K562 (cell line): ENCODE data around the gene GRIP1. TPM values are rescaled to one million over a fixed set of nuclear protein-coding genes. Genes with fewer than 3 reads are reported as not detected.

Experiments used
- ATAC-seq: fragments of 200-7000 bp; cut with Tn5 transposase; 3 replicates; pipeline ENCODE4 v1.9.1; 2020; ENCODE audit warnings: moderate library complexity
- BruUV-seq: library from RNA; stranded (reverse); fragments of 400-500 nt; replicated peaks from 2 replicates; lab custom pipeline; 2021; lab: Mats Ljungman, UMichigan
- CTCF ChIA-PET: fragments of 300-600 bp; formaldehyde crosslinking; extraction: SDS; loops from one replicate; lab custom pipeline; 2021; ENCODE audit warnings: low intra/inter-chr PET ratio; lab: Yijun Ruan, JAX
- POLR2A ChIA-PET: fragments of 300-600, 350-650 bp; sonication (Branson Sonifier 250); formaldehyde crosslinking; extraction: SDS; loops from one replicate; lab custom pipeline; 2021; ENCODE audit warnings: antibody characterized with exemption, inconsistent platforms; lab: Yijun Ruan, JAX
- DNase-seq, 4 experiments: peaks; one replicate each; pipeline versions ENCODE4 v3.0.0 to v3.0.0-alpha.2; 2011 to 2018; ENCODE audit warnings: low spot score in 3 of 4, mixed read lengths in 3 of 4; ENCODE audit errors: extremely low read depth in 1 of 4
- FAIRE-seq: peaks from 2 replicates; lab custom pipeline; 2011; peaks lifted over from hg19 to GRCh38; lab: Jason Lieb, UNC
- H2AFZ ChIP-seq: 2 replicates; pipeline ENCODE4 v1.6.0; 2011; ENCODE audit warnings: low read depth, low read length, control low read depth, inconsistent platforms
- H3K27ac ChIP-seq: fragments of 200-600 bp; 3 replicates; pipeline ENCODE4 v1.8.0; 2011; ENCODE audit warnings: low read depth, mild to moderate bottlenecking, control low read depth, inconsistent platforms, low read length, moderate library complexity, mixed read lengths; ENCODE audit errors: extremely low read depth
- H3K27me3 ChIP-seq, 2 experiments: fragments of 300-600 bp in 1 of 2; 2 replicates in 1 of 2; 3 replicates in 1 of 2; pipeline versions ENCODE4 v1.6.0 to v1.8.0; 2011; ENCODE audit warnings: inconsistent platforms in 2 of 2, low read length in 2 of 2, mild to moderate bottlenecking in 1 of 2, mixed read lengths in 1 of 2, moderate library complexity in 1 of 2; ENCODE audit not compliant: control insufficient read depth in 2 of 2, insufficient read depth in 2 of 2
- H3K36me3 ChIP-seq: fragments of 300-600 bp; 3 replicates; pipeline ENCODE4 v1.8.0; 2011; ENCODE audit warnings: mild to moderate bottlenecking, low read length, inconsistent platforms; ENCODE audit not compliant: control insufficient read depth, insufficient read depth
- H3K4me1 ChIP-seq, 2 experiments: fragments of 200-600 bp in 1 of 2; replicated peaks in 1 of 2; 2 replicates in 1 of 2; 3 replicates in 1 of 2; pipeline versions ENCODE4 v1.5.1 to v1.8.0; 2011; ENCODE audit warnings: inconsistent platforms in 2 of 2, low read length in 2 of 2, mild to moderate bottlenecking in 1 of 2, mixed read lengths in 1 of 2, moderate library complexity in 1 of 2; ENCODE audit not compliant: control insufficient read depth in 2 of 2, insufficient read depth in 2 of 2
- H3K4me2 ChIP-seq: 2 replicates; pipeline ENCODE4 v1.6.1; 2011; ENCODE audit warnings: low read length, control low read depth, inconsistent platforms, mixed read lengths; ENCODE audit not compliant: insufficient read depth
- H3K4me3 ChIP-seq: fragments of 200-600 bp; sonication (generic), shearing (Covaris generic); 2 replicates; pipeline ENCODE4 v1.5.1; 2016; ENCODE audit warnings: control low read depth, inconsistent platforms
- H3K79me2 ChIP-seq: fragments of 200-600 bp; 3 replicates; pipeline ENCODE4 v1.8.0; 2011; ENCODE audit warnings: low read length, inconsistent platforms; ENCODE audit not compliant: control insufficient read depth, insufficient read depth
- H3K9ac ChIP-seq, 2 experiments: 2 replicates each; pipeline versions ENCODE4 v1.6.0 to v1.6.1; 2011; ENCODE audit warnings: low read depth in 2 of 2, low read length in 2 of 2, control low read depth in 1 of 2, inconsistent platforms in 1 of 2, mild to moderate bottlenecking in 1 of 2, mixed read lengths in 1 of 2; ENCODE audit not compliant: insufficient read depth in 1 of 2
- H3K9me1 ChIP-seq: one replicate; pipeline ENCODE4 v1.6.0; 2011; ENCODE audit warnings: inconsistent platforms, mild to moderate bottlenecking, low read length, moderate library complexity; ENCODE audit not compliant: control insufficient read depth, insufficient read depth
- H3K9me3 ChIP-seq: replicated peaks from 2 replicates; pipeline ENCODE4 v1.5.1; 2011; ENCODE audit warnings: low read depth, low read length, inconsistent platforms; ENCODE audit not compliant: control insufficient read depth, insufficient read depth
- H4K20me1 ChIP-seq: replicated peaks from 2 replicates; pipeline ENCODE4 v1.6.1; 2011; ENCODE audit warnings: low read length, inconsistent platforms, mixed read lengths; ENCODE audit not compliant: control insufficient read depth, insufficient read depth
- ATF1 ChIP-seq, 2 experiments: fragments of 450-650 bp in 1 of 2; IDR thresholded peaks; 2 replicates each; pipeline ENCODE4 v1.6.1; 2016; ENCODE audit warnings: missing compliant biosample characterization in 1 of 2, missing genetic modification characterization in 1 of 2
- HDGF ChIP-seq: fragments of 450-650 bp; IDR thresholded peaks from 2 replicates; pipeline ENCODE4 v1.6.1; 2016
- PBX2 ChIP-seq, 2 experiments: IDR thresholded peaks in 1 of 2; conservative IDR thresholded peaks in 1 of 2; 2 replicates each; pipeline ENCODE4 v1.6.1; 2016; ENCODE audit warnings: low read depth in 2 of 2, mild to moderate bottlenecking in 1 of 2, missing compliant biosample characterization in 1 of 2, missing genetic modification characterization in 1 of 2, moderate library complexity in 1 of 2
- TAF9B ChIP-seq: fragments of 450-650 bp; IDR thresholded peaks from 2 replicates; pipeline ENCODE4 v1.6.1; 2018; ENCODE audit warnings: mild to moderate bottlenecking; ENCODE audit not compliant: partially characterized antibody
- WGBS: fragments of 100-300 bp; shearing (Covaris generic); methylation state at CpG from one replicate; pipeline ENCODE4 v1.1.6; 2016; ENCODE audit warnings: low coverage, mixed read lengths; ENCODE audit not compliant: insufficient coverage; ENCODE audit errors: missing lambda C conversion rate; 5-methylcytosine and 5-hydroxymethylcytosine counted together
- in situ Hi-C: fragments of 300-500 bp; cut with MboI; formaldehyde crosslinking; loops from 4 replicates; pipeline ENCODE4 v1.15.0; 2018; ENCODE audit warnings: inconsistent platforms, mixed read lengths
- intact Hi-C: fragments of 100-400 bp; cut with micrococcal nuclease; formaldehyde crosslinking; loops from 2 replicates; pipeline ENCODE4 v1.14.2; 2022
- polyA plus RNA-seq, 8 experiments: library from polyadenylated mRNA; depleted of rRNA in 4 of 8; stranded (reverse) in 5 of 8; unstranded in 3 of 8; fragments of >200 nt; fragmentation: Nextera tagmentation in 2 of 8; fragmentation: Illumina TruSeq in 1 of 8; extraction: Ambion mirVana in 2 of 8; extraction: Trizol in 1 of 8; gene quantifications; 2 replicates each; pipeline versions ENCODE4 v1.2.1 to v1.2.3, GENCODE V29; 2011 to 2014; ENCODE audit warnings: inconsistent platforms in 1 of 8, missing spikeins in 1 of 8
- total RNA-seq, 7 experiments: library from RNA; depleted of rRNA in 6 of 7; stranded (reverse); fragments of >200 nt in 6 of 7; fragmentation: Illumina TruSeq in 2 of 7; extraction: Trizol in 2 of 7; gene quantifications; 2 replicates each; pipeline versions ENCODE4 v1.2.1 to v1.2.3, GENCODE V29; 2011 to 2021; ENCODE audit warnings: low replicate concordance in 1 of 7

The GRIP1 gene
- total and polyA plus RNA-seq, 9 of the 15 experiments (the other 6 are each of a cell fraction or from before 2014, with no cell fraction given), result 0.28 to 1.2 (median 0.45) TPM

- ChIA-PET POLR2A (interaction anchor here (1.0 kb wide), 1 partner anchor 26 kb away, joined by 4 read pairs; no protein-coding TSS in a partner anchor), CTCF (no interaction called here)
- no peaks in the 10 kb centered on the region for H4K20me1 ChIP-seq
- in situ Hi-C loops, result no loop called here
- no peak for ATAC-seq
- H3K4me1 ChIP-seq, result no peaks in the 10 kb centered on the region
- no TSS peak for BruUV-seq
- H3K9me1 ChIP-seq, result no peaks in the 10 kb centered on the region
- H2AFZ ChIP-seq, result no peak overlapping the region
- H3K27me3 ChIP-seq, result no peaks in the 10 kb centered on the region; a peak in 1 of 5 replicates
- H3K4me3 ChIP-seq, result no peak overlapping the region
- H3K4me2 ChIP-seq, result no peak overlapping the region
- no peaks in the 10 kb centered on the region for H3K36me3 ChIP-seq
- H3K9ac ChIP-seq, result no peak overlapping the region
- DNase-seq, result no peak
- FAIRE-seq, result no peak
- no peak for TF ChIP-seq TAF9B
- TF ChIP-seq ATF1 (CRISPR knock-in tag; IDR thresholded peaks at IDR 0.05), result no peak
- peak; percentile 23; the same call in 1 of the 2 replicates for TF ChIP-seq ATF1 (tag; IDR thresholded peaks at IDR 0.05)
- H3K27ac ChIP-seq, result no peak overlapping the region
- intact Hi-C loops, result no loop called here
- H3K79me2 ChIP-seq, result no peaks in the 10 kb centered on the region
- H3K9me3 ChIP-seq, result no peaks in the 10 kb centered on the region
- WGBS, result 4% methylated on average over 7 of the region's 7 CpGs
Measured at GRCh38 chr12:66459944-66460482, 218.9 kb downstream of the GRIP1 start.

- H3K9me1 ChIP-seq, result no peaks in the 10 kb centered on the region
- H3K27ac ChIP-seq, result no peak overlapping the region
- H3K4me3 ChIP-seq, result no peak overlapping the region
- H3K79me2 ChIP-seq, result no peaks in the 10 kb centered on the region
- CTCF ChIA-PET, result no interaction called here
- H4K20me1 ChIP-seq, result no peaks in the 10 kb centered on the region
- H3K4me1 ChIP-seq, result no peaks in the 10 kb centered on the region
- TF ChIP-seq PBX2 (CRISPR knock-in tag; IDR thresholded peaks at IDR 0.05; ENCODE audit: low read depth) (no peak), PBX2 (tag; conservative IDR thresholded peaks at IDR 0.05; ENCODE audit: low read depth) (0 out of 2 replicates have a peak, but pooled peaks have one; percentile 17), HDGF (no peak)
- POLR2A ChIA-PET, result no interaction called here
- H2AFZ ChIP-seq, result no peak overlapping the region
- ATAC-seq (no peak), FAIRE-seq (no peak), DNase-seq (no peak)
- no peaks in the 10 kb centered on the region for H3K27me3 ChIP-seq
- no TSS peak for BruUV-seq
- no peak overlapping the region for H3K4me2 ChIP-seq
- no peaks in the 10 kb centered on the region for H3K9me3 ChIP-seq
- in situ Hi-C loops (no loop called here), intact Hi-C loops (no loop called here)
- no peak overlapping the region for H3K9ac ChIP-seq
- H3K36me3 ChIP-seq, result no peaks in the 10 kb centered on the region
- 0% methylated on average over 2 of the region's 2 CpGs for whole genome bisulfite sequencing
Measured at GRCh38 chr12:66456612-66457011, 222.3 kb downstream of the GRIP1 start.
